Transverse colon (tissue), 4 donors: Measurements from ENCODE around the gene CLEC2D.

Experiments used
- CTCF ChIP-seq, 5 experiments: fragments of 200-600 bp in 3 of 5; fragments of 450-650 bp in 2 of 5; sonication (generic) in 3 of 5; IDR thresholded peaks; 1 replicate in 2 of 5; 2 replicates in 3 of 5; pipeline ENCODE4 v1.5.1; 2016 to 2017; ENCODE audit warnings: antibody characterized with exemption in 5 of 5, inconsistent platforms in 3 of 5, mild to moderate bottlenecking in 2 of 5, moderate library complexity in 1 of 5
- POLR2A ChIP-seq: fragments of 450-650 bp; IDR thresholded peaks from one replicate; pipeline ENCODE4 v1.6.1; 2016; ENCODE audit warnings: antibody characterized with exemption, mild to moderate bottlenecking, moderate library complexity
- POLR2AphosphoS5 ChIP-seq, 3 donors: sonication (generic); formaldehyde crosslinking; IDR thresholded peaks; one replicate each; pipeline ENCODE4 v1.6.1; 2016; ENCODE audit warnings: antibody characterized with exemption in 3 of 3

- TF ChIP-seq CTCF (IDR thresholded peaks at IDR 0.05) (no peak), POLR2A (no peak), POLR2AphosphoS5 (IDR thresholded peaks at IDR 0.05) (no peak)
Measured at GRCh38 chr12:9699269-9699897, 29.9 kb downstream of the CLEC2D start.
